Measurements from ENCODE around the gene ZNF407. TPM values are rescaled to one million over a fixed set of nuclear protein-coding genes. Genes with fewer than 3 reads are reported as not detected.

Gene ZNF407
- total RNA-seq, 1 experiment from 2014 or later, result 18.1 TPM

GRCh38 chr18:74692367-74693013, 94.8 kb downstream of the ZNF407 start:
- no peak overlapping the region for H3K9ac ChIP-seq (ENCODE audit: low read length)
- H3K79me2 ChIP-seq (ENCODE audit: low read length), result no peaks in the 10 kb centered on the region
- H3K4me2 ChIP-seq (ENCODE audit: low read depth, low read length, poor library complexity, severe bottlenecking), result no peak overlapping the region
- no peak overlapping the region for H3K27ac ChIP-seq (ENCODE audit: low read length)
- H2AFZ ChIP-seq (ENCODE audit: low read length), result no peak overlapping the region
- no peaks in the 10 kb centered on the region; the same call in 1 of the 2 replicates for H3K4me1 ChIP-seq (ENCODE audit: low read length)
- no peak overlapping the region for H3K4me3 ChIP-seq (ENCODE audit: low read length)
- DNase-seq, result no peak
- H4K20me1 ChIP-seq (ENCODE audit: insufficient read depth, low read depth, low read length), result no peaks in the 10 kb centered on the region; the same call in 1 of the 2 replicates
- no peaks in the 10 kb centered on the region for H3K27me3 ChIP-seq (ENCODE audit: low read length)
- H3K9me2 ChIP-seq (replicated peaks; ENCODE audit: insufficient read depth, low read length), result no peaks in the 10 kb centered on the region; the same call in 1 of the 2 replicates
- H3K9me3 ChIP-seq (ENCODE audit: low read length), result no peaks in the 10 kb centered on the region
- H3K36me3 ChIP-seq (ENCODE audit: insufficient read depth, low read length), result no peaks in the 10 kb centered on the region

GRCh38 chr18:74694436-74694835, 96.8 kb downstream of the ZNF407 start:
- H2AFZ ChIP-seq (ENCODE audit: low read length), result no peak overlapping the region
- H3K4me2 ChIP-seq (ENCODE audit: low read depth, low read length, poor library complexity, severe bottlenecking), result no peak overlapping the region
- H4K20me1 ChIP-seq (ENCODE audit: insufficient read depth, low read depth, low read length), result no peaks in the 10 kb centered on the region; the same call in 1 of the 2 replicates
- H3K9me2 ChIP-seq (replicated peaks; ENCODE audit: insufficient read depth, low read length), result no peaks in the 10 kb centered on the region
- no peaks in the 10 kb centered on the region for H3K27me3 ChIP-seq (ENCODE audit: low read length)
- no peak overlapping the region for H3K9ac ChIP-seq (ENCODE audit: low read length)
- no peaks in the 10 kb centered on the region for H3K36me3 ChIP-seq (ENCODE audit: insufficient read depth, low read length)
- no peaks in the 10 kb centered on the region for H3K79me2 ChIP-seq (ENCODE audit: low read length)
- H3K4me3 ChIP-seq (ENCODE audit: low read length), result no peak overlapping the region
- no peak for DNase-seq
- H3K9me3 ChIP-seq (ENCODE audit: low read length), result no peaks in the 10 kb centered on the region
- H3K4me1 ChIP-seq (ENCODE audit: low read length), result no peaks in the 10 kb centered on the region; the same call in 1 of the 2 replicates
- H3K27ac ChIP-seq (ENCODE audit: low read length), result no peak overlapping the region

- Histone ChIP-seq H3K27me3 (ENCODE audit: low read length) (no peaks in the 10 kb centered on the region), H3K4me2 (ENCODE audit: low read depth, low read length, poor library complexity, severe bottlenecking) (no peak overlapping the region), H3K9ac (ENCODE audit: low read length) (no peak overlapping the region), H3K4me1 (ENCODE audit: low read length) (no peaks in the 10 kb centered on the region; the same call in 1 of the 2 replicates), H3K79me2 (ENCODE audit: low read length) (no peaks in the 10 kb centered on the region), H2AFZ (ENCODE audit: low read length) (no peak overlapping the region), H3K9me3 (ENCODE audit: low read length) (no peaks in the 10 kb centered on the region), H3K27ac (ENCODE audit: low read length) (no peak overlapping the region), H3K36me3 (ENCODE audit: insufficient read depth, low read length) (no peaks in the 10 kb centered on the region), H4K20me1 (ENCODE audit: insufficient read depth, low read depth, low read length) (no peaks in the 10 kb centered on the region; the same call in 1 of the 2 replicates), H3K4me3 (ENCODE audit: low read length) (no peak overlapping the region), H3K9me2 (replicated peaks; ENCODE audit: insufficient read depth, low read length) (no peaks in the 10 kb centered on the region)
- DNase-seq, result no peak
Measured at GRCh38 chr18:74695170-74695569, 97.5 kb downstream of the ZNF407 start.

GRCh38 chr18:74698881-74699280, 101.2 kb downstream of the ZNF407 start:
- Histone ChIP-seq H3K79me2 (ENCODE audit: low read length) (no peaks in the 10 kb centered on the region), H3K36me3 (ENCODE audit: insufficient read depth, low read length) (no peaks in the 10 kb centered on the region), H3K9ac (ENCODE audit: low read length) (no peak overlapping the region), H3K9me2 (replicated peaks; ENCODE audit: insufficient read depth, low read length) (no peaks in the 10 kb centered on the region), H4K20me1 (ENCODE audit: insufficient read depth, low read depth, low read length) (no peaks in the 10 kb centered on the region), H2AFZ (ENCODE audit: low read length) (no peak overlapping the region), H3K27me3 (ENCODE audit: low read length) (no peaks in the 10 kb centered on the region), H3K4me2 (ENCODE audit: low read depth, low read length, poor library complexity, severe bottlenecking) (no peak overlapping the region), H3K27ac (ENCODE audit: low read length) (no peak overlapping the region), H3K4me3 (ENCODE audit: low read length) (no peak overlapping the region), H3K4me1 (ENCODE audit: low read length) (no peaks in the 10 kb centered on the region), H3K9me3 (ENCODE audit: low read length) (no peaks in the 10 kb centered on the region)
- DNase-seq, result no peak

GRCh38 chr18:74699455-74699854, 101.8 kb downstream of the ZNF407 start:
- Histone ChIP-seq H2AFZ (ENCODE audit: low read length) (no peak overlapping the region), H3K9ac (ENCODE audit: low read length) (no peak overlapping the region), H3K9me2 (replicated peaks; ENCODE audit: insufficient read depth, low read length) (no peaks in the 10 kb centered on the region), H3K4me3 (ENCODE audit: low read length) (no peak overlapping the region), H3K79me2 (ENCODE audit: low read length) (no peaks in the 10 kb centered on the region), H3K36me3 (ENCODE audit: insufficient read depth, low read length) (no peaks in the 10 kb centered on the region), H3K9me3 (ENCODE audit: low read length) (no peaks in the 10 kb centered on the region), H3K4me1 (ENCODE audit: low read length) (no peaks in the 10 kb centered on the region), H4K20me1 (ENCODE audit: insufficient read depth, low read depth, low read length) (no peaks in the 10 kb centered on the region), H3K27me3 (ENCODE audit: low read length) (no peaks in the 10 kb centered on the region), H3K4me2 (ENCODE audit: low read depth, low read length, poor library complexity, severe bottlenecking) (no peak overlapping the region), H3K27ac (ENCODE audit: low read length) (no peak overlapping the region)
- DNase-seq, result no peak

- Histone ChIP-seq H2AFZ (ENCODE audit: low read length) (no peak overlapping the region), H3K9me3 (ENCODE audit: low read length) (no peaks in the 10 kb centered on the region), H4K20me1 (ENCODE audit: insufficient read depth, low read depth, low read length) (no peaks in the 10 kb centered on the region), H3K4me3 (ENCODE audit: low read length) (no peak overlapping the region), H3K79me2 (ENCODE audit: low read length) (no peaks in the 10 kb centered on the region), H3K9me2 (replicated peaks; ENCODE audit: insufficient read depth, low read length) (no peaks in the 10 kb centered on the region), H3K36me3 (ENCODE audit: insufficient read depth, low read length) (no peaks in the 10 kb centered on the region), H3K4me2 (ENCODE audit: low read depth, low read length, poor library complexity, severe bottlenecking) (no peak overlapping the region), H3K27me3 (ENCODE audit: low read length) (no peaks in the 10 kb centered on the region), H3K4me1 (ENCODE audit: low read length) (no peaks in the 10 kb centered on the region), H3K9ac (ENCODE audit: low read length) (no peak overlapping the region), H3K27ac (ENCODE audit: low read length) (no peak overlapping the region)
- no peak for DNase-seq
Measured at GRCh38 chr18:74702950-74703349, 105.3 kb downstream of the ZNF407 start.

GRCh38 chr18:74708169-74708568, 110.5 kb downstream of the ZNF407 start:
- Histone ChIP-seq H3K9me3 (ENCODE audit: low read length) (no peaks in the 10 kb centered on the region), H4K20me1 (ENCODE audit: insufficient read depth, low read depth, low read length) (no peaks in the 10 kb centered on the region), H3K79me2 (ENCODE audit: low read length) (no peaks in the 10 kb centered on the region), H3K36me3 (ENCODE audit: insufficient read depth, low read length) (no peaks in the 10 kb centered on the region), H3K27ac (ENCODE audit: low read length) (no peak overlapping the region), H3K4me2 (ENCODE audit: low read depth, low read length, poor library complexity, severe bottlenecking) (no peak overlapping the region), H3K27me3 (ENCODE audit: low read length) (no peaks in the 10 kb centered on the region), H3K4me3 (ENCODE audit: low read length) (no peak overlapping the region), H2AFZ (ENCODE audit: low read length) (no peak overlapping the region), H3K9me2 (replicated peaks; ENCODE audit: insufficient read depth, low read length) (no peaks in the 10 kb centered on the region), H3K4me1 (ENCODE audit: low read length) (peaks cover 10% of the 10 kb centered on the region), H3K9ac (ENCODE audit: low read length) (no peak overlapping the region)
- no peak for DNase-seq

GRCh38 chr18:74709452-74709851, 111.8 kb downstream of the ZNF407 start:
- Histone ChIP-seq H2AFZ (ENCODE audit: low read length) (no peak overlapping the region), H3K4me2 (ENCODE audit: low read depth, low read length, poor library complexity, severe bottlenecking) (no peak overlapping the region), H3K9ac (ENCODE audit: low read length) (no peak overlapping the region), H3K79me2 (ENCODE audit: low read length) (no peaks in the 10 kb centered on the region), H4K20me1 (ENCODE audit: insufficient read depth, low read depth, low read length) (no peaks in the 10 kb centered on the region), H3K9me3 (ENCODE audit: low read length) (no peaks in the 10 kb centered on the region), H3K36me3 (ENCODE audit: insufficient read depth, low read length) (no peaks in the 10 kb centered on the region), H3K9me2 (replicated peaks; ENCODE audit: insufficient read depth, low read length) (no peaks in the 10 kb centered on the region), H3K4me1 (ENCODE audit: low read length) (peaks cover 10% of the 10 kb centered on the region), H3K27ac (ENCODE audit: low read length) (no peak overlapping the region), H3K4me3 (ENCODE audit: low read length) (no peak overlapping the region), H3K27me3 (ENCODE audit: low read length) (no peaks in the 10 kb centered on the region)
- no peak for DNase-seq

Measured in Karpas-422 (cell line).